WTC11 (cell line): ENCODE data around the gene CHRNB1. TPM values are rescaled to one million over a fixed set of nuclear protein-coding genes. Genes with fewer than 3 reads are reported as not detected.
A peak's percentile ranks its signal among the peaks of the same experiment; 100 is the strongest.

ENCODE experiments used
- ARID4B ChIP-seq: sonication (generic); formaldehyde crosslinking; IDR thresholded peaks from 2 replicates; pipeline ENCODE4 v1.8.0; 2023; ENCODE audit warnings: missing genetic modification reagents, mild to moderate bottlenecking, borderline replicate concordance
- ATF6 ChIP-seq: sonication (generic); formaldehyde crosslinking; IDR thresholded peaks from 2 replicates; pipeline ENCODE4 v1.8.1; 2023; ENCODE audit warnings: mild to moderate bottlenecking, missing genetic modification reagents
- CREB1 ChIP-seq: sonication (generic); formaldehyde crosslinking; IDR thresholded peaks from 2 replicates; pipeline ENCODE4 v1.8.0; 2023; ENCODE audit warnings: mild to moderate bottlenecking, missing genetic modification reagents
- E2F1 ChIP-seq: sonication (generic); formaldehyde crosslinking; IDR thresholded peaks from 2 replicates; pipeline ENCODE4 v1.8.0; 2022; ENCODE audit warnings: mild to moderate bottlenecking, missing genetic modification reagents
- EMX1 ChIP-seq: fragments of 250-450 bp; sonication (Bioruptor Pico); IDR thresholded peaks from 2 replicates; pipeline ENCODE4 v1.8.0; 2021; ENCODE audit warnings: mild to moderate bottlenecking
- ERG ChIP-seq: fragments of 250-450 bp; sonication (Bioruptor Pico); IDR thresholded peaks from 2 replicates; pipeline ENCODE4 v1.8.0; 2021; ENCODE audit warnings: mild to moderate bottlenecking
- ETV6 ChIP-seq: sonication (generic); formaldehyde crosslinking; IDR thresholded peaks from 2 replicates; pipeline ENCODE4 v1.8.1; 2022; ENCODE audit warnings: mild to moderate bottlenecking, missing genetic modification reagents
- FOXP4 ChIP-seq: sonication (generic); formaldehyde crosslinking; IDR thresholded peaks from 2 replicates; pipeline ENCODE4 v1.8.0; 2022; ENCODE audit warnings: mild to moderate bottlenecking, missing genetic modification reagents
- GRHL2 ChIP-seq: fragments of 250-450 bp; sonication (Bioruptor Pico); IDR thresholded peaks from 2 replicates; pipeline ENCODE4 v1.8.0; 2022; ENCODE audit warnings: mild to moderate bottlenecking, moderate library complexity; ENCODE audit not compliant: insufficient replicate concordance, severe bottlenecking
- HMGA2 ChIP-seq: fragments of 250-450 bp; sonication (Bioruptor Pico); IDR thresholded peaks from 2 replicates; pipeline ENCODE4 v1.4.0; 2021; ENCODE audit warnings: mild to moderate bottlenecking, moderate library complexity
- JAZF1 ChIP-seq: fragments of 250-450 bp; sonication (Bioruptor Pico); IDR thresholded peaks from 2 replicates; pipeline ENCODE4 v1.9.0; 2021; ENCODE audit warnings: moderate library complexity, mild to moderate bottlenecking, inconsistent platforms
- MYBL2 ChIP-seq: sonication (generic); formaldehyde crosslinking; IDR thresholded peaks from 2 replicates; pipeline ENCODE4 v1.8.1; 2023; ENCODE audit warnings: mild to moderate bottlenecking, moderate library complexity, missing genetic modification reagents
- NFATC4 ChIP-seq: fragments of 250-450 bp; sonication (Bioruptor Pico); IDR thresholded peaks from 2 replicates; pipeline ENCODE4 v1.9.0; 2021; ENCODE audit warnings: mild to moderate bottlenecking
- NFYB ChIP-seq: sonication (generic); formaldehyde crosslinking; conservative IDR thresholded peaks from 2 replicates; pipeline ENCODE4 v1.8.0; 2022; ENCODE audit warnings: low read depth, missing genetic modification reagents
- NR1H2 ChIP-seq: sonication (generic); formaldehyde crosslinking; IDR thresholded peaks from 2 replicates; pipeline ENCODE4 v1.9.0; 2021; ENCODE audit warnings: mild to moderate bottlenecking, moderate library complexity, missing genetic modification reagents
- RELA ChIP-seq: sonication (generic); formaldehyde crosslinking; IDR thresholded peaks from 2 replicates; pipeline ENCODE4 v1.8.1; 2022; ENCODE audit warnings: missing genetic modification reagents, mild to moderate bottlenecking, borderline replicate concordance
- RORB ChIP-seq: fragments of 250-450 bp; sonication (Bioruptor Pico); IDR thresholded peaks from 2 replicates; pipeline ENCODE4 v1.9.0; 2021; ENCODE audit warnings: mild to moderate bottlenecking
- TCF7 ChIP-seq: sonication (generic); formaldehyde crosslinking; IDR thresholded peaks from 2 replicates; pipeline ENCODE4 v1.8.0; 2022; ENCODE audit warnings: mild to moderate bottlenecking, low read depth, missing genetic modification reagents, moderate library complexity
- TEAD1 ChIP-seq: sonication (generic); formaldehyde crosslinking; IDR thresholded peaks from 2 replicates; pipeline ENCODE4 v1.8.0; 2022; ENCODE audit warnings: mild to moderate bottlenecking, missing genetic modification reagents
- ZNF219 ChIP-seq: sonication (generic); formaldehyde crosslinking; IDR thresholded peaks from 2 replicates; pipeline ENCODE4 v1.8.0; 2023; ENCODE audit warnings: missing genetic modification reagents, mild to moderate bottlenecking, borderline replicate concordance
- ZNF232 ChIP-seq: sonication (generic); formaldehyde crosslinking; IDR thresholded peaks from 2 replicates; pipeline ENCODE4 v1.8.0; 2022; ENCODE audit warnings: mild to moderate bottlenecking, missing genetic modification reagents
- ZNF281 ChIP-seq: sonication (generic); formaldehyde crosslinking; IDR thresholded peaks from 2 replicates; pipeline ENCODE4 v1.8.0; 2023; ENCODE audit warnings: mild to moderate bottlenecking, missing genetic modification reagents
- total RNA-seq: library from RNA; stranded (reverse); gene quantifications from 3 replicates; pipeline ENCODE4 v1.2.3, GENCODE V29; 2021
- TF ChIP-seq, protein P1 (sequence below): sonication (generic); formaldehyde crosslinking; IDR thresholded peaks from 2 replicates; pipeline ENCODE4 v1.8.1; 2023; ENCODE audit warnings: mild to moderate bottlenecking, missing genetic modification reagents, moderate library complexity

The CHRNB1 gene
- total RNA-seq, 1 experiment from 2014 or later: 16.0 TPM

GRCh38 chr17:7484067-7484918, 39.4 kb downstream of the CHRNB1 start, which contains the start of gene POLR2A (continued):
- TF ChIP-seq ARID4B (0 out of 2 replicates have a peak, but pooled peaks have one; percentile 84), ZNF219 (CRISPR knock-in tag) (peak; percentile 65; the same call in 1 of the 2 replicates), ATF6 (CRISPR knock-in tag) (no peak), FOXP4 (CRISPR knock-in tag) (peak; percentile 10; the same call in 1 of the 2 replicates), ZNF232 (CRISPR knock-in tag) (peak; percentile 80), JAZF1 (CRISPR knock-in tag) (no peak), NFATC4 (no peak), EMX1 (CRISPR knock-in tag) (0 out of 2 replicates have a peak, but pooled peaks have one; percentile 76), CREB1 (no peak), TEAD1 (peak; percentile 16), GRHL2 (CRISPR knock-in tag) (no peak), ZNF281 (peak; percentile 79; the same call in 1 of the 2 replicates), MYBL2 (CRISPR knock-in tag) (peak; percentile 86; the same call in 1 of the 2 replicates), ETV6 (peak; percentile 7), ERG (CRISPR knock-in tag) (peak; percentile 75; the same call in 1 of the 2 replicates), HMGA2 (CRISPR knock-in tag) (peak; percentile 40), RORB (peak; percentile 97), TCF7 (CRISPR knock-in tag) (no peak), NR1H2 (CRISPR knock-in tag) (no peak), NFYB (CRISPR knock-in tag) (peak; percentile 45), E2F1 (no peak), RELA (CRISPR knock-in tag) (no peak)
- TF ChIP-seq, protein P1, sequence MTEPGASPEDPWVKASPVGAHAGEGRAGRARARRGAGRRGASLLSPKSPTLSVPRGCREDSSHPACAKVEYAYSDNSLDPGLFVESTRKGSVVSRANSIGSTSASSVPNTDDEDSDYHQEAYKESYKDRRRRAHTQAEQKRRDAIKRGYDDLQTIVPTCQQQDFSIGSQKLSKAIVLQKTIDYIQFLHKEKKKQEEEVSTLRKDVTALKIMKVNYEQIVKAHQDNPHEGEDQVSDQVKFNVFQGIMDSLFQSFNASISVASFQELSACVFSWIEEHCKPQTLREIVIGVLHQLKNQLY (CRISPR knock-in tag): no peak
